ENCODE measurements around the gene CEBPA. TPM values are rescaled to one million over a fixed set of nuclear protein-coding genes. Genes with fewer than 3 reads are reported as not detected.

The CEBPA gene
- polyA plus RNA-seq, 3 donors, result 17.9 to 76.3 (median 47.5) TPM

- Histone ChIP-seq H2AFZ (ENCODE audit: insufficient read depth, low read depth, low read length, poor library complexity, severe bottlenecking) (no peak overlapping the region), H3K79me2 (ENCODE audit: insufficient read depth, low read length) (peaks cover 88% of the 10 kb centered on the region), H4K20me1 (ENCODE audit: insufficient read depth, low read length) (peaks cover 28% of the 10 kb centered on the region), H3K36me3 (replicated peaks in 1 of 2; ENCODE audit: control insufficient read depth in 1 of 2, insufficient read depth in 2 of 2, low read length in 2 of 2) (peaks cover 0 to 2% of the 10 kb centered on the region in 2 donors), H3K4me3 (replicated peaks in 1 of 3; ENCODE audit: low read depth in 2 of 3, low read length in 3 of 3) (peak overlapping the region; percentile 82 to 99 (median 90)), H3K27ac (ENCODE audit: low read depth in 1 of 2, low read length in 2 of 2) (peak overlapping the region; percentile 73 to 76), H3K9ac (ENCODE audit: insufficient read depth, low read length, poor library complexity, severe bottlenecking) (peak overlapping the region; percentile 87), H3K4me1 (ENCODE audit: control insufficient read depth in 1 of 2, insufficient read depth in 2 of 2, low read length in 2 of 2) (peaks cover 64 to 67% of the 10 kb centered on the region in 2 donors), H3K27me3 (ENCODE audit: control insufficient read depth in 2 of 2, insufficient read depth in 2 of 2, low read length in 2 of 2) (no peaks in the 10 kb centered on the region), H3K4me2 (replicated peaks; ENCODE audit: extremely low read depth, low read length, poor library complexity, severe bottlenecking) (peak overlapping the region; percentile 85), H3K9me3 (replicated peaks in 1 of 2; ENCODE audit: control insufficient read depth in 1 of 2, insufficient read depth in 1 of 2, low read length in 2 of 2) (no peaks in the 10 kb centered on the region)
- 51% methylated on average over 3 of the region's 8 CpGs for WGBS (ENCODE audit: insufficient coverage)
- intact Hi-C loops (cut with micrococcal nuclease), result loop anchor here (5.0 kb wide), 2 partner anchors 37 to 122 kb away; no protein-coding TSS in a partner anchor
- TF ChIP-seq CTCF (IDR thresholded peaks at IDR 0.05), result no peak
- Mint-ChIP-seq H3K9me3 (no peaks in the 10 kb centered on the region), H3K27me3 (ENCODE audit: low read depth in 3 of 3) (peaks cover 0 to 2% (median 1%) of the 10 kb centered on the region in 3 donors), H3K4me1 (peaks cover 64% of the 10 kb centered on the region), H3K36me3 (peaks cover 5 to 17% of the 10 kb centered on the region in 2 donors), H3K27ac (peak overlapping the region; percentile 83 to 97 (median 90)), H3K4me3 (peak overlapping the region; percentile 89 to 95)
- DNase-seq, result peak in 1 of 3 donors; percentile 8
These were observed 3.2 kb downstream of the CEBPA start for GRCh38 chr19:33299051-33299688.

- peak overlapping the region; percentile 82 to 99 (median 90) for H3K4me3 ChIP-seq (replicated peaks in 1 of 3; ENCODE audit: low read depth in 2 of 3, low read length in 3 of 3)
- peaks cover 0 to 2% of the 10 kb centered on the region in 2 donors for H3K36me3 ChIP-seq (replicated peaks in 1 of 2; ENCODE audit: control insufficient read depth in 1 of 2, insufficient read depth in 2 of 2, low read length in 2 of 2)
- TF ChIP-seq CTCF (IDR thresholded peaks at IDR 0.05), result no peak
- peaks cover 5 to 17% of the 10 kb centered on the region in 2 donors for H3K36me3 Mint-ChIP-seq
- peak overlapping the region; percentile 67 for H2AFZ ChIP-seq (ENCODE audit: insufficient read depth, low read depth, low read length, poor library complexity, severe bottlenecking)
- peak in 2 of 3 donors; percentile 52 to 60 for DNase-seq
- peaks cover 67 to 69% of the 10 kb centered on the region in 2 donors for H3K4me1 ChIP-seq (ENCODE audit: control insufficient read depth in 1 of 2, insufficient read depth in 2 of 2, low read length in 2 of 2)
- H3K27ac Mint-ChIP-seq, result peak overlapping the region; percentile 83 to 97 (median 90)
- H3K27ac ChIP-seq (ENCODE audit: low read depth in 1 of 2, low read length in 2 of 2), result peak overlapping the region; percentile 73 to 76
- intact Hi-C loops (cut with micrococcal nuclease), result loop anchor here (5.0 kb wide), 2 partner anchors 36 to 121 kb away; no protein-coding TSS in a partner anchor
- H3K27me3 Mint-ChIP-seq (ENCODE audit: low read depth in 3 of 3), result peaks cover 0 to 2% (median 1%) of the 10 kb centered on the region in 3 donors
- H3K4me1 Mint-ChIP-seq, result peaks cover 67% of the 10 kb centered on the region
- H3K9me3 Mint-ChIP-seq, result no peaks in the 10 kb centered on the region
- H3K4me2 ChIP-seq (replicated peaks; ENCODE audit: extremely low read depth, low read length, poor library complexity, severe bottlenecking), result peak overlapping the region; percentile 85
- WGBS (ENCODE audit: insufficient coverage), result 5% methylated on average over 7 of the region's 25 CpGs
- peaks cover 80% of the 10 kb centered on the region for H3K79me2 ChIP-seq (ENCODE audit: insufficient read depth, low read length)
- peak overlapping the region; percentile 89 to 95 for H3K4me3 Mint-ChIP-seq
- H4K20me1 ChIP-seq (ENCODE audit: insufficient read depth, low read length), result peaks cover 28% of the 10 kb centered on the region
- H3K9ac ChIP-seq (ENCODE audit: insufficient read depth, low read length, poor library complexity, severe bottlenecking), result peak overlapping the region; percentile 87
- no peaks in the 10 kb centered on the region for H3K9me3 ChIP-seq (replicated peaks in 1 of 2; ENCODE audit: control insufficient read depth in 1 of 2, insufficient read depth in 1 of 2, low read length in 2 of 2)
- H3K27me3 ChIP-seq (ENCODE audit: control insufficient read depth in 2 of 2, insufficient read depth in 2 of 2, low read length in 2 of 2), result no peaks in the 10 kb centered on the region
These were observed 4.0 kb downstream of the CEBPA start for GRCh38 chr19:33298146-33298911.
